K562 (cell line): ENCODE results near the gene KCNQ4. TPM values are rescaled to one million over a fixed set of nuclear protein-coding genes. Genes with fewer than 3 reads are reported as not detected.

Experiments used
- ATAC-seq: fragments of 200-7000 bp; cut with Tn5 transposase; 3 replicates; pipeline ENCODE4 v1.9.1; 2020; ENCODE audit warnings: moderate library complexity
- BruUV-seq: library from RNA; stranded (reverse); fragments of 400-500 nt; replicated peaks from 2 replicates; lab custom pipeline; 2021; lab: Mats Ljungman, UMichigan
- CTCF ChIA-PET: fragments of 300-600 bp; formaldehyde crosslinking; extraction: SDS; loops from one replicate; lab custom pipeline; 2021; ENCODE audit warnings: low intra/inter-chr PET ratio; lab: Yijun Ruan, JAX
- POLR2A ChIA-PET: fragments of 300-600, 350-650 bp; sonication (Branson Sonifier 250); formaldehyde crosslinking; extraction: SDS; loops from one replicate; lab custom pipeline; 2021; ENCODE audit warnings: antibody characterized with exemption, inconsistent platforms; lab: Yijun Ruan, JAX
- DNase-seq, 4 experiments: peaks; one replicate each; pipeline versions ENCODE4 v3.0.0 to v3.0.0-alpha.2; 2011 to 2018; ENCODE audit warnings: low spot score in 3 of 4, mixed read lengths in 3 of 4; ENCODE audit errors: extremely low read depth in 1 of 4
- FAIRE-seq: peaks from 2 replicates; lab custom pipeline; 2011; peaks lifted over from hg19 to GRCh38; lab: Jason Lieb, UNC
- H2AFZ ChIP-seq: 2 replicates; pipeline ENCODE4 v1.6.0; 2011; ENCODE audit warnings: low read depth, low read length, control low read depth, inconsistent platforms
- H3K27ac ChIP-seq: fragments of 200-600 bp; 3 replicates; pipeline ENCODE4 v1.8.0; 2011; ENCODE audit warnings: low read depth, mild to moderate bottlenecking, control low read depth, inconsistent platforms, low read length, moderate library complexity, mixed read lengths; ENCODE audit errors: extremely low read depth
- H3K27me3 ChIP-seq, 2 experiments: fragments of 300-600 bp in 1 of 2; 2 replicates in 1 of 2; 3 replicates in 1 of 2; pipeline versions ENCODE4 v1.6.0 to v1.8.0; 2011; ENCODE audit warnings: inconsistent platforms in 2 of 2, low read length in 2 of 2, mild to moderate bottlenecking in 1 of 2, mixed read lengths in 1 of 2, moderate library complexity in 1 of 2; ENCODE audit not compliant: control insufficient read depth in 2 of 2, insufficient read depth in 2 of 2
- H3K36me3 ChIP-seq: fragments of 300-600 bp; 3 replicates; pipeline ENCODE4 v1.8.0; 2011; ENCODE audit warnings: mild to moderate bottlenecking, low read length, inconsistent platforms; ENCODE audit not compliant: control insufficient read depth, insufficient read depth
- H3K4me1 ChIP-seq, 2 experiments: fragments of 200-600 bp in 1 of 2; replicated peaks in 1 of 2; 2 replicates in 1 of 2; 3 replicates in 1 of 2; pipeline versions ENCODE4 v1.5.1 to v1.8.0; 2011; ENCODE audit warnings: inconsistent platforms in 2 of 2, low read length in 2 of 2, mild to moderate bottlenecking in 1 of 2, mixed read lengths in 1 of 2, moderate library complexity in 1 of 2; ENCODE audit not compliant: control insufficient read depth in 2 of 2, insufficient read depth in 2 of 2
- H3K4me2 ChIP-seq: 2 replicates; pipeline ENCODE4 v1.6.1; 2011; ENCODE audit warnings: low read length, control low read depth, inconsistent platforms, mixed read lengths; ENCODE audit not compliant: insufficient read depth
- H3K4me3 ChIP-seq: fragments of 200-600 bp; sonication (generic), shearing (Covaris generic); 2 replicates; pipeline ENCODE4 v1.5.1; 2016; ENCODE audit warnings: control low read depth, inconsistent platforms
- H3K79me2 ChIP-seq: fragments of 200-600 bp; 3 replicates; pipeline ENCODE4 v1.8.0; 2011; ENCODE audit warnings: low read length, inconsistent platforms; ENCODE audit not compliant: control insufficient read depth, insufficient read depth
- H3K9ac ChIP-seq, 2 experiments: 2 replicates each; pipeline versions ENCODE4 v1.6.0 to v1.6.1; 2011; ENCODE audit warnings: low read depth in 2 of 2, low read length in 2 of 2, control low read depth in 1 of 2, inconsistent platforms in 1 of 2, mild to moderate bottlenecking in 1 of 2, mixed read lengths in 1 of 2; ENCODE audit not compliant: insufficient read depth in 1 of 2
- H3K9me1 ChIP-seq: one replicate; pipeline ENCODE4 v1.6.0; 2011; ENCODE audit warnings: inconsistent platforms, mild to moderate bottlenecking, low read length, moderate library complexity; ENCODE audit not compliant: control insufficient read depth, insufficient read depth
- H3K9me3 ChIP-seq: replicated peaks from 2 replicates; pipeline ENCODE4 v1.5.1; 2011; ENCODE audit warnings: low read depth, low read length, inconsistent platforms; ENCODE audit not compliant: control insufficient read depth, insufficient read depth
- H4K20me1 ChIP-seq: replicated peaks from 2 replicates; pipeline ENCODE4 v1.6.1; 2011; ENCODE audit warnings: low read length, inconsistent platforms, mixed read lengths; ENCODE audit not compliant: control insufficient read depth, insufficient read depth
- ASH1L ChIP-seq: fragments of 450-650 bp; IDR thresholded peaks from 2 replicates; pipeline ENCODE4 v1.6.1; 2018; ENCODE audit warnings: borderline replicate concordance, mild to moderate bottlenecking, low read depth; ENCODE audit not compliant: partially characterized antibody
- CXXC5 ChIP-seq: fragments of 250-450 bp; sonication (Bioruptor Pico); IDR thresholded peaks from 2 replicates; pipeline ENCODE4 v1.8.0; 2022; ENCODE audit warnings: inconsistent platforms, mild to moderate bottlenecking, moderate library complexity
- DMBX1 ChIP-seq: fragments of 250-450 bp; sonication (Bioruptor Pico); IDR thresholded peaks from 2 replicates; pipeline ENCODE4 v1.8.0; 2022; ENCODE audit warnings: inconsistent platforms, mild to moderate bottlenecking, moderate library complexity, borderline replicate concordance
- KDM5B ChIP-seq: fragments of 200-600 bp; sonication (generic); IDR thresholded peaks from 2 replicates; pipeline ENCODE4 v1.6.1; 2012; ENCODE audit warnings: low read depth, mild to moderate bottlenecking, moderate library complexity, low read length, control low read depth, inconsistent platforms; ENCODE audit not compliant: insufficient replicate concordance
- NR4A1 ChIP-seq, 2 experiments: fragments of 250-450 bp in 1 of 2; fragments of 450-650 bp in 1 of 2; sonication (Bioruptor Pico) in 1 of 2; IDR thresholded peaks; 2 replicates each; pipeline versions ENCODE4 v1.4.0 to v1.6.1; 2016 to 2020; ENCODE audit warnings: mild to moderate bottlenecking in 2 of 2, missing compliant biosample characterization in 1 of 2, missing genetic modification characterization in 1 of 2, moderate library complexity in 1 of 2
- SMAD4 ChIP-seq: fragments of 250-450 bp; sonication (Bioruptor Pico); conservative IDR thresholded peaks from 2 replicates; pipeline ENCODE4 v1.8.0; 2021; ENCODE audit warnings: inconsistent platforms, mild to moderate bottlenecking, moderate library complexity
- SP2 ChIP-seq: IDR thresholded peaks from 2 replicates; pipeline ENCODE4 v1.6.1; 2011; ENCODE audit warnings: mild to moderate bottlenecking, low read depth, low read length, moderate library complexity; ENCODE audit not compliant: poor library complexity, severe bottlenecking; ENCODE audit errors: extremely low read depth
- STAT5A ChIP-seq: IDR thresholded peaks from 2 replicates; pipeline ENCODE4 v1.6.1; 2012; ENCODE audit warnings: low read length, inconsistent platforms, borderline replicate concordance
- TAL1 ChIP-seq: fragments of 450-650 bp; IDR thresholded peaks from 2 replicates; pipeline ENCODE4 v1.6.1; 2016; ENCODE audit warnings: mild to moderate bottlenecking
- ZFX ChIP-seq: sonication (generic); formaldehyde crosslinking; IDR thresholded peaks from 2 replicates; pipeline ENCODE4 v1.8.0; 2022; ENCODE audit warnings: mild to moderate bottlenecking, missing genetic modification reagents, moderate library complexity
- ZNF263 ChIP-seq: sonication (generic); formaldehyde crosslinking; IDR thresholded peaks from 2 replicates; pipeline ENCODE4 v1.8.0; 2022; ENCODE audit warnings: mild to moderate bottlenecking, missing genetic modification reagents, borderline replicate concordance
- ZNF398 ChIP-seq: fragments of 250-450 bp; sonication (Bioruptor Pico); IDR thresholded peaks from 2 replicates; pipeline ENCODE4 v1.8.0; 2021; ENCODE audit warnings: moderate library complexity, mild to moderate bottlenecking, inconsistent platforms
- ZNF592 ChIP-seq: fragments of 450-650 bp; IDR thresholded peaks from 2 replicates; pipeline ENCODE4 v1.6.1; 2017; ENCODE audit warnings: antibody characterized with exemption, mild to moderate bottlenecking
- WGBS: fragments of 100-300 bp; shearing (Covaris generic); methylation state at CpG from one replicate; pipeline ENCODE4 v1.1.6; 2016; ENCODE audit warnings: low coverage, mixed read lengths; ENCODE audit not compliant: insufficient coverage; ENCODE audit errors: missing lambda C conversion rate; 5-methylcytosine and 5-hydroxymethylcytosine counted together
- in situ Hi-C: fragments of 300-500 bp; cut with MboI; formaldehyde crosslinking; loops from 4 replicates; pipeline ENCODE4 v1.15.0; 2018; ENCODE audit warnings: inconsistent platforms, mixed read lengths
- intact Hi-C: fragments of 100-400 bp; cut with micrococcal nuclease; formaldehyde crosslinking; loops from 2 replicates; pipeline ENCODE4 v1.14.2; 2022
- polyA plus RNA-seq, 8 experiments: library from polyadenylated mRNA; depleted of rRNA in 4 of 8; stranded (reverse) in 5 of 8; unstranded in 3 of 8; fragments of >200 nt; fragmentation: Nextera tagmentation in 2 of 8; fragmentation: Illumina TruSeq in 1 of 8; extraction: Ambion mirVana in 2 of 8; extraction: Trizol in 1 of 8; gene quantifications; 2 replicates each; pipeline versions ENCODE4 v1.2.1 to v1.2.3, GENCODE V29; 2011 to 2014; ENCODE audit warnings: inconsistent platforms in 1 of 8, missing spikeins in 1 of 8
- total RNA-seq, 7 experiments: library from RNA; depleted of rRNA in 6 of 7; stranded (reverse); fragments of >200 nt in 6 of 7; fragmentation: Illumina TruSeq in 2 of 7; extraction: Trizol in 2 of 7; gene quantifications; 2 replicates each; pipeline versions ENCODE4 v1.2.1 to v1.2.3, GENCODE V29; 2011 to 2021; ENCODE audit warnings: low replicate concordance in 1 of 7
- TF ChIP-seq, protein P1 (sequence below): fragments of 450-650 bp; formaldehyde crosslinking; IDR thresholded peaks from 2 replicates; pipeline ENCODE4 v1.4.0; 2022; ENCODE audit warnings: missing genetic modification characterization

Gene KCNQ4
- total and polyA plus RNA-seq, 9 of the 15 experiments (the other 6 are each of a cell fraction or from before 2014, with no cell fraction given): 0.07 to 4.1 (median 0.79) TPM

- peak overlapping the region; percentile 0 to 32; a peak in 1 of 4 replicates for H3K9ac ChIP-seq
- TF ChIP-seq, protein P1, sequence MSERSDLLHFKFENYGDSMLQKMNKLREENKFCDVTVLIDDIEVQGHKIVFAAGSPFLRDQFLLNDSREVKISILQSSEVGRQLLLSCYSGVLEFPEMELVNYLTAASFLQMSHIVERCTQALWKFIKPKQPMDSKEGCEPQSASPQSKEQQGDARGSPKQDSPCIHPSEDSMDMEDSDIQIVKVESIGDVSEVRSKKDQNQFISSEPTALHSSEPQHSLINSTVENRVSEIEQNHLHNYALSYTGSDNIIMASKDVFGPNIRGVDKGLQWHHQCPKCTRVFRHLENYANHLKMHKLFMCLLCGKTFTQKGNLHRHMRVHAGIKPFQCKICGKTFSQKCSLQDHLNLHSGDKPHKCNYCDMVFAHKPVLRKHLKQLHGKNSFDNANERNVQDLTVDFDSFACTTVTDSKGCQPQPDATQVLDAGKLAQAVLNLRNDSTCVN (CRISPR knock-in tag): no peak
- 0 out of 2 replicates have a peak, but pooled peaks have one; percentile 15 for TF ChIP-seq CXXC5 (CRISPR knock-in tag)
- peak; percentile 17 for TF ChIP-seq KDM5B
- no peak for TF ChIP-seq NR4A1 (CRISPR knock-in tag; IDR thresholded peaks at IDR 0.05)
- 0 out of 2 replicates have a peak, but pooled peaks have one; percentile 58 for TF ChIP-seq NR4A1 (tag; IDR thresholded peaks at IDR 0.05)
- TF ChIP-seq ZNF592: peak; percentile 48; the same call in 1 of the 2 replicates
- no peak for TF ChIP-seq ASH1L
- no peak for TF ChIP-seq ZNF263
- no peak for TF ChIP-seq STAT5A
- TF ChIP-seq DMBX1 (CRISPR knock-in tag): 0 out of 2 replicates have a peak, but pooled peaks have one; percentile 57
- no peak for TF ChIP-seq TAL1
- 0 out of 2 replicates have a peak, but pooled peaks have one; percentile 26 for TF ChIP-seq SMAD4 (CRISPR knock-in tag)
- TF ChIP-seq SP2: no peak
- no peak for TF ChIP-seq ZNF398 (CRISPR knock-in tag)
- TF ChIP-seq ZFX (CRISPR knock-in tag): peak; percentile 46
These were observed 94.1 kb downstream of the KCNQ4 start for GRCh38 chr1:40877698-40878097.

More at GRCh38 chr1:40877698-40878097, 94.1 kb downstream of the KCNQ4 start:
- no peaks in the 10 kb centered on the region for H4K20me1 ChIP-seq
- no peaks in the 10 kb centered on the region for H3K79me2 ChIP-seq
- ATAC-seq: peak; percentile 24
- CTCF ChIA-PET: no interaction called here
- no peak overlapping the region for H3K4me2 ChIP-seq
- no peaks in the 10 kb centered on the region for H3K9me3 ChIP-seq
- in situ Hi-C loops: no loop called here
- no peaks in the 10 kb centered on the region; a peak in 1 of 5 replicates for H3K27me3 ChIP-seq
- no peaks in the 10 kb centered on the region for H3K9me1 ChIP-seq
- no peak overlapping the region for H3K4me3 ChIP-seq
- peaks cover 29 to 37% of the 10 kb centered on the region in 2 experiments; a peak in 4 of 5 replicates for H3K4me1 ChIP-seq
- FAIRE-seq: no peak
- no peaks in the 10 kb centered on the region for H3K36me3 ChIP-seq
- intact Hi-C loops: no loop called here
- POLR2A ChIA-PET: interaction anchor here (0.5 to 5.0 kb wide), 5 partner anchors 9 to 756 kb away, joined by 3 to 16 read pairs (median 5); no protein-coding TSS in a partner anchor
- H3K27ac ChIP-seq: no peak overlapping the region; the same call in 2 of the 3 replicates
- 55% methylated on average over 4 of the region's 4 CpGs for WGBS
- peak overlapping the region; percentile 73 for H2AFZ ChIP-seq
- DNase-seq: peak in 1 of 4 experiments; percentile 41
- BruUV-seq: no TSS peak
